Measurements from ENCODE around the gene NEUROD2. TPM values are rescaled to one million over a fixed set of nuclear protein-coding genes. Genes with fewer than 3 reads are reported as not detected.
A peak's percentile ranks its signal among the peaks of the same experiment; 100 is the strongest.

Gene NEUROD2
- total RNA-seq, 1 donor from 2014 or later = not detected

GRCh38 chr17:39636587-39636926 is 28.8 kb upstream of the NEUROD2 start:
- intact Hi-C loops (cut with micrococcal nuclease) = loop anchor here (2.0 to 5.0 kb wide), 3 partner anchors 14 to 346 kb away; partner anchors contain the start of gene PSMD3
- DNase-seq (no peak), ATAC-seq (ENCODE audit: low read depth) (peak; percentile 14)
- Mint-ChIP-seq H3K9me3 (no peaks in the 10 kb centered on the region), H3K27me3 (no peaks in the 10 kb centered on the region), H3K4me1 (peaks cover 59% of the 10 kb centered on the region), H3K4me3 (peak overlapping the region; percentile 90), H3K27ac (peak overlapping the region; percentile 86), H3K36me3 (ENCODE audit: low read depth) (peaks cover 4% of the 10 kb centered on the region)
- no peak for TF ChIP-seq CTCF (IDR thresholded peaks at IDR 0.05)
- ChIA-PET CTCF (interaction anchor here (0.6 to 1.9 kb wide), 4 partner anchors 13 to 89 kb away, joined by 3 to 8 read pairs (median 5); partner anchors contain the start of gene PNMT), POLR2A (interaction anchor here (2.0 kb wide), 1 partner anchor 52 kb away, joined by 6 read pairs; the partner anchor contains the start of gene PGAP3)

GRCh38 chr17:39635614-39636176 is 28.0 kb upstream of the NEUROD2 start:
- POLR2A ChIA-PET = interaction anchor here (0.7 kb wide), 1 partner anchor 18 kb away, joined by 3 read pairs; no protein-coding TSS in a partner anchor

GRCh38 chr17:39634384-39634871 is 26.7 kb upstream of the NEUROD2 start:
- no peaks in the 10 kb centered on the region for H3K9me3 Mint-ChIP-seq
- H3K36me3 Mint-ChIP-seq (ENCODE audit: low read depth) = peaks cover 4% of the 10 kb centered on the region
- ChIA-PET CTCF (interaction anchor here (0.9 to 4.0 kb wide), 8 partner anchors 11 to 346 kb away, joined by 3 to 56 read pairs (median 6); partner anchors contain the start of genes MIEN1, PNMT and PSMD3), POLR2A (interaction anchor here (0.6 to 1.1 kb wide), 2 partner anchors 95 to 121 kb away, joined by 4 to 8 read pairs; no protein-coding TSS in a partner anchor)
- no peak for DNase-seq
- ATAC-seq (ENCODE audit: low read depth) = no peak
- TF ChIP-seq CTCF (IDR thresholded peaks at IDR 0.05) = peak; percentile 43
- no peak overlapping the region for H3K4me3 Mint-ChIP-seq
- intact Hi-C loops (cut with micrococcal nuclease) = no loop called here
- no peak overlapping the region for H3K27ac Mint-ChIP-seq
- peaks cover 40% of the 10 kb centered on the region for H3K4me1 Mint-ChIP-seq
- peaks cover 8% of the 10 kb centered on the region for H3K27me3 Mint-ChIP-seq

More at GRCh38 chr17:39635614-39636176, 28.0 kb upstream of the NEUROD2 start:
- no peak for DNase-seq
- no peak for TF ChIP-seq CTCF (IDR thresholded peaks at IDR 0.05)
- intact Hi-C loops (cut with micrococcal nuclease) = loop anchor here (2.0 to 5.0 kb wide), 3 partner anchors 13 to 347 kb away; partner anchors contain the start of gene PSMD3
- H3K27me3 Mint-ChIP-seq = peaks cover 3% of the 10 kb centered on the region
- ATAC-seq (ENCODE audit: low read depth) = no peak
- peaks cover 4% of the 10 kb centered on the region for H3K36me3 Mint-ChIP-seq (ENCODE audit: low read depth)
- CTCF ChIA-PET = interaction anchor here (1.0 to 4.0 kb wide), 6 partner anchors 13 to 477 kb away, joined by 3 to 56 read pairs (median 7); partner anchors contain the start of genes MIEN1 and PNMT
- H3K4me1 Mint-ChIP-seq = peaks cover 50% of the 10 kb centered on the region
- H3K9me3 Mint-ChIP-seq = no peaks in the 10 kb centered on the region
- H3K27ac Mint-ChIP-seq = peak overlapping the region; percentile 65
- peak overlapping the region; percentile 32 for H3K4me3 Mint-ChIP-seq

GRCh38 chr17:39633570-39634183 is 26.0 kb upstream of the NEUROD2 start:
- ATAC-seq (ENCODE audit: low read depth) (no peak), DNase-seq (no peak)
- Mint-ChIP-seq H3K27ac (no peak overlapping the region), H3K36me3 (ENCODE audit: low read depth) (peaks cover 4% of the 10 kb centered on the region), H3K4me3 (no peak overlapping the region), H3K4me1 (peaks cover 33% of the 10 kb centered on the region), H3K27me3 (peaks cover 9% of the 10 kb centered on the region), H3K9me3 (no peaks in the 10 kb centered on the region)
- POLR2A ChIA-PET = interaction anchor here (0.6 to 0.9 kb wide), 2 partner anchors 11 to 97 kb away, joined by 3 to 6 read pairs; partner anchors contain the start of gene MIEN1
- no peak for TF ChIP-seq CTCF (IDR thresholded peaks at IDR 0.05)
- CTCF ChIA-PET = interaction anchor here (0.6 to 4.0 kb wide), 7 partner anchors 11 to 231 kb away, joined by 3 to 56 read pairs (median 5); partner anchors contain the start of gene PNMT
- intact Hi-C loops (cut with micrococcal nuclease) = no loop called here
